H9 (cell line): ENCODE results near the gene ELAPOR1. TPM values are rescaled to one million over a fixed set of nuclear protein-coding genes. Genes with fewer than 3 reads are reported as not detected.

Source experiments
- DNase-seq: peaks from one replicate; pipeline ENCODE4 v3.0.0-alpha.2; 2017
- H2AFZ ChIP-seq: one replicate; pipeline ENCODE4 v1.6.1; 2013; ENCODE audit warnings: mild to moderate bottlenecking, low read length, control low read depth, moderate library complexity
- H2AK5ac ChIP-seq: 2 replicates; pipeline ENCODE4 v1.6.1; 2013; ENCODE audit warnings: low read length, control low read depth, mixed read lengths; ENCODE audit not compliant: insufficient read length
- H2BK120ac ChIP-seq: one replicate; pipeline ENCODE4 v1.6.1; 2013; ENCODE audit warnings: low read depth, mild to moderate bottlenecking, low read length, control low read depth, inconsistent platforms; ENCODE audit not compliant: poor library complexity, severe bottlenecking
- H2BK12ac ChIP-seq: 2 replicates; pipeline ENCODE4 v1.6.1; 2013; ENCODE audit warnings: low read length, control low read depth, mixed read lengths, low read depth; ENCODE audit not compliant: insufficient read length
- H2BK15ac ChIP-seq: 2 replicates; pipeline ENCODE4 v1.6.1; 2013; ENCODE audit warnings: low read depth, low read length, control low read depth
- H2BK20ac ChIP-seq: one replicate; pipeline ENCODE4 v1.6.1; 2013; ENCODE audit warnings: low read depth, mild to moderate bottlenecking, low read length, control low read depth, inconsistent platforms; ENCODE audit not compliant: poor library complexity, severe bottlenecking
- H2BK5ac ChIP-seq: 2 replicates; pipeline ENCODE4 v1.6.1; 2013; ENCODE audit warnings: low read length, control low read depth, mixed read lengths; ENCODE audit not compliant: insufficient read length
- H3K14ac ChIP-seq: 2 replicates; pipeline ENCODE4 v1.6.1; 2013; ENCODE audit warnings: low read length, control low read depth; ENCODE audit not compliant: insufficient read depth
- H3K18ac ChIP-seq: 2 replicates; pipeline ENCODE4 v1.6.1; 2013; ENCODE audit warnings: low read depth, mild to moderate bottlenecking, mixed read lengths, low read length, control low read depth; ENCODE audit not compliant: insufficient read length
- H3K23ac ChIP-seq: 2 replicates; pipeline ENCODE4 v1.6.1; 2013; ENCODE audit warnings: low read length, control low read depth, mixed read lengths, low read depth; ENCODE audit not compliant: insufficient read length
- H3K23me2 ChIP-seq: 2 replicates; pipeline ENCODE4 v1.6.1; 2013; ENCODE audit warnings: low read depth, mild to moderate bottlenecking, mixed read lengths, low read length, control low read depth; ENCODE audit not compliant: insufficient read length, poor library complexity, severe bottlenecking
- H3K27ac ChIP-seq: 2 replicates; pipeline ENCODE4 v1.5.1; 2013; ENCODE audit warnings: low read length, control low read depth, mixed read lengths, low read depth; ENCODE audit not compliant: insufficient read length
- H3K27me3 ChIP-seq: 2 replicates; pipeline ENCODE4 v1.6.1; 2013; ENCODE audit warnings: low read length, control low read depth, inconsistent platforms; ENCODE audit not compliant: insufficient read depth
- H3K4ac ChIP-seq: 2 replicates; pipeline ENCODE4 v1.6.1; 2013; ENCODE audit warnings: low read depth, mild to moderate bottlenecking, control low read depth, inconsistent platforms, low read length, moderate library complexity
- H3K4me1 ChIP-seq: 2 replicates; pipeline ENCODE4 v1.6.1; 2013; ENCODE audit warnings: low read length, control low read depth, inconsistent platforms; ENCODE audit not compliant: insufficient read depth
- H3K4me2 ChIP-seq: 2 replicates; pipeline ENCODE4 v1.6.1; 2013; ENCODE audit warnings: low read length, control low read depth, mixed read lengths; ENCODE audit not compliant: insufficient read length, insufficient read depth
- H3K56ac ChIP-seq: 2 replicates; pipeline ENCODE4 v1.6.1; 2013; ENCODE audit warnings: low read depth, mild to moderate bottlenecking, mixed read lengths, low read length, control low read depth; ENCODE audit not compliant: insufficient read length
- H3K79me1 ChIP-seq: 2 replicates; pipeline ENCODE4 v1.6.1; 2013; ENCODE audit warnings: low read depth, mild to moderate bottlenecking, moderate library complexity, low read length, control low read depth, inconsistent platforms; ENCODE audit not compliant: insufficient read depth, poor library complexity, severe bottlenecking
- H3K79me2 ChIP-seq: 2 replicates; pipeline ENCODE4 v1.6.1; 2013; ENCODE audit warnings: low read length, control low read depth, inconsistent platforms; ENCODE audit not compliant: insufficient read depth
- H3K9ac ChIP-seq: 2 replicates; pipeline ENCODE4 v1.6.1; 2013; ENCODE audit warnings: low read length, control low read depth, mixed read lengths; ENCODE audit not compliant: insufficient read length; ENCODE audit errors: extremely low read depth
- H3K9me3 ChIP-seq: one replicate; pipeline ENCODE4 v1.6.1; 2013; ENCODE audit warnings: low read depth, low read length, inconsistent platforms; ENCODE audit not compliant: control insufficient read depth
- H3T11ph ChIP-seq: one replicate; pipeline ENCODE4 v1.6.1; 2013; ENCODE audit warnings: mild to moderate bottlenecking, low read length, control low read depth, inconsistent platforms
- H4K20me1 ChIP-seq: one replicate; pipeline ENCODE4 v1.6.1; 2013; ENCODE audit not compliant: control insufficient read depth, insufficient read length, insufficient read depth
- H4K5ac ChIP-seq: 2 replicates; pipeline ENCODE4 v1.6.1; 2013; ENCODE audit warnings: low read depth, mild to moderate bottlenecking, mixed read lengths, low read length, control low read depth; ENCODE audit not compliant: insufficient read length
- H4K8ac ChIP-seq: replicated peaks from 2 replicates; pipeline ENCODE4 v1.6.1; 2013; ENCODE audit warnings: low read length, control low read depth, mixed read lengths, low read depth; ENCODE audit not compliant: insufficient read length
- H4K91ac ChIP-seq: 2 replicates; pipeline ENCODE4 v1.6.1; 2013; ENCODE audit warnings: low read depth, mild to moderate bottlenecking, moderate library complexity, mixed read lengths, low read length, control low read depth; ENCODE audit not compliant: insufficient read length
- H3K27ac Mint-ChIP-seq, 3 experiments: 2 replicates in 2 of 3; 3 replicates in 1 of 3; pipeline ENCODE4 v1.8.0; 2020 to 2021; ENCODE audit warnings: mixed read lengths in 3 of 3, mild to moderate bottlenecking in 1 of 3, moderate library complexity in 1 of 3
- H3K27me3 Mint-ChIP-seq: 2 replicates; pipeline ENCODE4 v1.8.0; 2021; ENCODE audit warnings: low read depth, mild to moderate bottlenecking, moderate library complexity, mixed read lengths
- H3K36me3 Mint-ChIP-seq, 3 experiments: 2 replicates in 2 of 3; 3 replicates in 1 of 3; pipeline ENCODE4 v1.8.0; 2020 to 2021; ENCODE audit warnings: low read depth in 3 of 3, mixed read lengths in 3 of 3; ENCODE audit not compliant: insufficient read depth in 1 of 3
- H3K4me1 Mint-ChIP-seq, 2 experiments: 2 replicates each; pipeline ENCODE4 v1.8.0; 2020; ENCODE audit warnings: mixed read lengths in 2 of 2
- H3K4me3 Mint-ChIP-seq, 2 experiments: 2 replicates in 1 of 2; 3 replicates in 1 of 2; pipeline ENCODE4 v1.8.0; 2020 to 2021; ENCODE audit warnings: mild to moderate bottlenecking in 2 of 2, mixed read lengths in 2 of 2, moderate library complexity in 1 of 2
- H3K9me3 Mint-ChIP-seq, 2 experiments: 2 replicates in 1 of 2; 3 replicates in 1 of 2; pipeline ENCODE4 v1.8.0; 2020; ENCODE audit warnings: mild to moderate bottlenecking in 2 of 2, mixed read lengths in 2 of 2, moderate library complexity in 1 of 2
- CTCF ChIP-seq: fragments of 200-600 bp; sonication (generic); conservative IDR thresholded peaks from 3 replicates; pipeline ENCODE4 v1.8.0; 2021; ENCODE audit warnings: antibody characterized with exemption, mild to moderate bottlenecking
- WGBS: extraction: QIAGEN DNeasy Blood & Tissue Kit; methylation state at CpG from one replicate; pipeline ENCODE4 v1.1.7; 2013; ENCODE audit warnings: missing lambda C conversion rate, low lambda C conversion rate, mixed read lengths; ENCODE audit not compliant: insufficient read length; ENCODE audit errors: extremely low coverage; 5-methylcytosine and 5-hydroxymethylcytosine counted together
- total RNA-seq: library from RNA; stranded (reverse); gene quantifications from 2 replicates; pipeline ENCODE4 v1.2.1, GENCODE V29; 2021

The ELAPOR1 gene
- total RNA-seq, 1 experiment from 2014 or later: 0.55 TPM

GRCh38 chr1:109161858-109162606 lies 48.1 kb downstream of the ELAPOR1 start:
- H3K56ac ChIP-seq: no peak overlapping the region
- no peak overlapping the region for H4K8ac ChIP-seq
- no peak overlapping the region for H3K4ac ChIP-seq
- no peak overlapping the region; the same call in 1 of the 2 replicates for H3K14ac ChIP-seq
- H3K27me3 ChIP-seq: no peaks in the 10 kb centered on the region
- H2BK20ac ChIP-seq: no peak overlapping the region
- Mint-ChIP-seq H3K36me3 (no peaks in the 10 kb centered on the region), H3K27me3 (no peaks in the 10 kb centered on the region), H3K4me3 (no peak overlapping the region), H3K9me3 (no peaks in the 10 kb centered on the region), H3K4me1 (peaks cover 10% of the 10 kb centered on the region in 2 experiments), H3K27ac (no peak overlapping the region)
- H4K91ac ChIP-seq: no peak overlapping the region
- no peaks in the 10 kb centered on the region for H3K79me1 ChIP-seq
- no peaks in the 10 kb centered on the region for H3K23me2 ChIP-seq
- H3K4me2 ChIP-seq: no peak overlapping the region
- H2BK120ac ChIP-seq: no peak overlapping the region
- no peak overlapping the region for H2AK5ac ChIP-seq
- H3K23ac ChIP-seq: no peak overlapping the region
- no peak overlapping the region for H2AFZ ChIP-seq
- H4K5ac ChIP-seq: no peak overlapping the region
- H3K27ac ChIP-seq: no peak overlapping the region
- no CpG with 5 or more reads among the region's 12 CpGs for WGBS
- no peak overlapping the region for H3T11ph ChIP-seq
- DNase-seq: no peak
- no peak overlapping the region for H2BK5ac ChIP-seq
- H3K4me1 ChIP-seq: no peaks in the 10 kb centered on the region; the same call in 1 of the 2 replicates
- no peak overlapping the region for H3K9ac ChIP-seq
- H3K18ac ChIP-seq: no peak overlapping the region
- TF ChIP-seq CTCF: no peak
- H2BK15ac ChIP-seq: no peak overlapping the region
- no peak overlapping the region for H2BK12ac ChIP-seq
- no peaks in the 10 kb centered on the region for H4K20me1 ChIP-seq
- H3K79me2 ChIP-seq: no peaks in the 10 kb centered on the region
- no peaks in the 10 kb centered on the region for H3K9me3 ChIP-seq
